H1 (cell line): ENCODE measurements around the gene DAG1. TPM values are rescaled to one million over a fixed set of nuclear protein-coding genes. Genes with fewer than 3 reads are reported as not detected.

ENCODE experiments used
- CTCF ChIA-PET: fragments of 300-600 bp; sonication (Branson Sonifier 250); formaldehyde crosslinking; loops from one replicate; lab custom pipeline; 2021; ENCODE audit not compliant: partially characterized antibody; lab: Charles Lee
- POLR2A ChIA-PET: fragments of 300-600 bp; sonication (Branson Sonifier 250); formaldehyde crosslinking; loops from one replicate; lab custom pipeline; 2021; ENCODE audit warnings: inconsistent platforms; ENCODE audit not compliant: partially characterized antibody; lab: Charles Lee
- DNase-seq, 2 experiments: peaks; one replicate each; pipeline versions ENCODE4 v3.0.0 to v3.0.0-alpha.2; 2010 to 2022; ENCODE audit warnings: low spot score in 2 of 2, low read depth in 1 of 2, mixed read lengths in 1 of 2
- FAIRE-seq: peaks from 2 replicates; lab custom pipeline; 2011; peaks lifted over from hg19 to GRCh38; lab: Jason Lieb, UNC
- H2AFZ ChIP-seq: 2 replicates; pipeline ENCODE4 v1.8.1; 2012; ENCODE audit warnings: low read length, inconsistent platforms
- H2AK5ac ChIP-seq: 2 replicates; pipeline ENCODE4 v1.6.1; 2013; ENCODE audit warnings: low read depth, low read length
- H2BK120ac ChIP-seq: replicated peaks from 2 replicates; pipeline ENCODE3; 2013; ENCODE audit warnings: low read depth, low read length, inconsistent platforms
- H2BK12ac ChIP-seq: 2 replicates; pipeline ENCODE4 v1.6.1; 2013; ENCODE audit warnings: low read depth, low read length
- H2BK15ac ChIP-seq: 2 replicates; pipeline ENCODE4 v1.6.1; 2013; ENCODE audit warnings: low read length
- H2BK20ac ChIP-seq: 2 replicates; pipeline ENCODE4 v1.6.1; 2013; ENCODE audit warnings: low read length
- H2BK5ac ChIP-seq: 2 replicates; pipeline ENCODE4 v1.6.1; 2013; ENCODE audit warnings: low read depth, low read length
- H3K14ac ChIP-seq: 2 replicates; pipeline ENCODE4 v1.6.1; 2013; ENCODE audit warnings: inconsistent platforms; ENCODE audit not compliant: insufficient read length
- H3K18ac ChIP-seq: 2 replicates; pipeline ENCODE4 v1.6.1; 2013; ENCODE audit warnings: low read length; ENCODE audit errors: extremely low read depth
- H3K23ac ChIP-seq: 2 replicates; pipeline ENCODE4 v1.6.1; 2013; ENCODE audit warnings: inconsistent platforms; ENCODE audit not compliant: insufficient read length
- H3K23me2 ChIP-seq: 2 replicates; pipeline ENCODE4 v1.6.1; 2013; ENCODE audit warnings: low read depth, low read length
- H3K27ac ChIP-seq: 2 replicates; pipeline ENCODE4 v1.6.1; 2011; ENCODE audit warnings: low read depth, low read length, inconsistent platforms
- H3K27me3 ChIP-seq, 4 experiments: replicated peaks in 1 of 4; 1 replicate in 1 of 4; 2 replicates in 3 of 4; pipeline versions ENCODE4 v1.6.1 to v1.8.1; 2011 to 2013; ENCODE audit warnings: low read length in 3 of 4, mild to moderate bottlenecking in 3 of 4, inconsistent platforms in 2 of 4, mixed read lengths in 2 of 4, moderate library complexity in 1 of 4; ENCODE audit not compliant: control insufficient read depth in 3 of 4, insufficient read depth in 3 of 4; ENCODE audit errors: extremely low read depth in 1 of 4
- H3K36me3 ChIP-seq, 4 experiments: 2 replicates each; pipeline versions ENCODE4 v1.6.1 to v1.8.1; 2011 to 2013; ENCODE audit warnings: mild to moderate bottlenecking in 4 of 4, low read length in 3 of 4, moderate library complexity in 2 of 4, control low read depth in 1 of 4, inconsistent platforms in 1 of 4; ENCODE audit not compliant: insufficient read depth in 4 of 4, control insufficient read depth in 2 of 4
- H3K4ac ChIP-seq: replicated peaks from 2 replicates; pipeline ENCODE3; 2013; ENCODE audit warnings: low read length, low read depth, mixed read lengths, inconsistent platforms; ENCODE audit not compliant: insufficient read length
- H3K4me1 ChIP-seq, 4 experiments: replicated peaks in 1 of 4; 1 replicate in 1 of 4; 2 replicates in 3 of 4; pipeline versions ENCODE4 v1.6.1 to v1.8.1; 2011 to 2013; ENCODE audit warnings: low read length in 3 of 4, inconsistent platforms in 2 of 4, mixed read lengths in 1 of 4; ENCODE audit not compliant: insufficient read depth in 4 of 4, control insufficient read depth in 3 of 4
- H3K4me2 ChIP-seq, 2 experiments: 2 replicates each; pipeline versions ENCODE4 v1.6.1 to v1.8.1; 2011 to 2013; ENCODE audit warnings: low read depth in 2 of 2, low read length in 2 of 2, control low read depth in 1 of 2, inconsistent platforms in 1 of 2, mild to moderate bottlenecking in 1 of 2; ENCODE audit not compliant: insufficient read depth in 1 of 2
- H3K4me3 ChIP-seq, 4 experiments: fragments of 200-600, 300-600 bp in 1 of 4; sonication (generic), shearing (Covaris generic), sonication (Bioruptor Twin) in 1 of 4; 2 replicates each; pipeline versions ENCODE4 v1.5.1 to v1.8.1; 2011 to 2016; ENCODE audit warnings: low read length in 4 of 4, low read depth in 3 of 4, control low read depth in 2 of 4, inconsistent platforms in 2 of 4, mild to moderate bottlenecking in 2 of 4, mixed read lengths in 1 of 4, moderate library complexity in 1 of 4; ENCODE audit not compliant: insufficient read depth in 2 of 4; ENCODE audit errors: extremely low read depth in 1 of 4
- H3K56ac ChIP-seq: replicated peaks from 2 replicates; pipeline ENCODE3; 2013; ENCODE audit warnings: low read depth, mild to moderate bottlenecking, mixed read lengths, low read length, inconsistent platforms; ENCODE audit not compliant: insufficient read length
- H3K79me1 ChIP-seq: 2 replicates; pipeline ENCODE4 v1.6.1; 2013; ENCODE audit warnings: low read depth, low read length, control low read depth
- H3K79me2 ChIP-seq, 2 experiments: 2 replicates each; pipeline versions ENCODE4 v1.6.1 to v1.8.1; 2012 to 2013; ENCODE audit warnings: low read length in 2 of 2, mild to moderate bottlenecking in 2 of 2, inconsistent platforms in 1 of 2; ENCODE audit not compliant: insufficient read depth in 2 of 2, control insufficient read depth in 1 of 2
- H3K9ac ChIP-seq, 4 experiments: replicated peaks in 1 of 4; 1 replicate in 1 of 4; 2 replicates in 3 of 4; pipeline versions ENCODE4 v1.6.1 to v1.8.1; 2011 to 2013; ENCODE audit warnings: low read depth in 3 of 4, low read length in 3 of 4, control low read depth in 2 of 4, mild to moderate bottlenecking in 2 of 4, moderate library complexity in 2 of 4, inconsistent platforms in 1 of 4; ENCODE audit errors: extremely low read depth in 1 of 4
- H3K9me3 ChIP-seq, 2 experiments: 2 replicates each; pipeline versions ENCODE4 v1.6.1 to v1.8.1; 2012 to 2013; ENCODE audit warnings: mild to moderate bottlenecking in 2 of 2, moderate library complexity in 2 of 2, control low read depth in 1 of 2, inconsistent platforms in 1 of 2, low read depth in 1 of 2, low read length in 1 of 2, mixed read lengths in 1 of 2; ENCODE audit not compliant: insufficient read depth in 2 of 2
- H4K20me1 ChIP-seq, 2 experiments: replicated peaks in 1 of 2; 2 replicates each; pipeline versions ENCODE3 to v1.8.1; 2011 to 2013; ENCODE audit warnings: inconsistent platforms in 2 of 2, low read length in 2 of 2, mild to moderate bottlenecking in 1 of 2; ENCODE audit not compliant: insufficient read depth in 2 of 2, control insufficient read depth in 1 of 2
- H4K5ac ChIP-seq: 2 replicates; pipeline ENCODE4 v1.6.1; 2013; ENCODE audit warnings: low read length, low read depth, mixed read lengths, inconsistent platforms; ENCODE audit not compliant: insufficient read length
- H4K8ac ChIP-seq: 2 replicates; pipeline ENCODE4 v1.8.0; 2013; ENCODE audit warnings: mild to moderate bottlenecking, moderate library complexity, low read length, inconsistent platforms; ENCODE audit not compliant: insufficient read depth; ENCODE audit errors: extremely low read depth
- H4K91ac ChIP-seq: replicated peaks from 2 replicates; pipeline ENCODE3; 2013; ENCODE audit warnings: low read length, mixed read lengths, inconsistent platforms; ENCODE audit not compliant: insufficient read length
- BCL11A ChIP-seq, 2 experiments: IDR thresholded peaks; one replicate each; pipeline ENCODE4 v1.6.1; 2011; ENCODE audit warnings: low read depth in 2 of 2, low read length in 2 of 2, mild to moderate bottlenecking in 2 of 2
- GTF2F1 ChIP-seq: IDR thresholded peaks from 2 replicates; pipeline ENCODE4 v1.6.1; 2012; ENCODE audit warnings: low read depth, low read length, improper control_type of control experiment, borderline replicate concordance
- NANOG ChIP-seq: IDR thresholded peaks from 2 replicates; pipeline ENCODE4 v1.6.1; 2011; ENCODE audit warnings: low read length, low read depth, mild to moderate bottlenecking, inconsistent platforms; ENCODE audit not compliant: insufficient read depth, poor library complexity, severe bottlenecking
- PHF8 ChIP-seq: fragments of 200-600 bp; sonication (generic); conservative IDR thresholded peaks from 2 replicates; pipeline ENCODE4 v1.7.1; 2012; ENCODE audit warnings: low read depth, mild to moderate bottlenecking, inconsistent platforms, low read length, moderate library complexity
- SIX5 ChIP-seq: IDR thresholded peaks from 2 replicates; pipeline ENCODE4 v1.6.1; 2011; ENCODE audit warnings: mild to moderate bottlenecking, low read depth, low read length
- TEAD4 ChIP-seq: IDR thresholded peaks from 2 replicates; pipeline ENCODE4 v1.6.1; 2012; ENCODE audit warnings: low read depth, low read length, inconsistent platforms, mixed read lengths
- WGBS, 2 experiments: shearing (Covaris generic) in 1 of 2; methylation state at CpG; one replicate each; pipeline versions ENCODE4 v1.1.6 to v1.1.7; 2013 to 2015; ENCODE audit warnings: low lambda C conversion rate in 2 of 2, mixed read lengths in 2 of 2, inconsistent platforms in 1 of 2, low coverage in 1 of 2, missing lambda C conversion rate in 1 of 2; ENCODE audit not compliant: insufficient replicate concordance in 2 of 2, insufficient coverage in 1 of 2, insufficient read length in 1 of 2; ENCODE audit errors: extremely low coverage in 1 of 2, missing lambda C conversion rate in 1 of 2; 5-methylcytosine and 5-hydroxymethylcytosine counted together
- polyA plus RNA-seq, 7 experiments: library from polyadenylated mRNA; depleted of rRNA in 3 of 7; stranded (reverse) in 5 of 7; unstranded in 2 of 7; fragments of >200 nt in 5 of 7; fragments of 200-250 nt in 2 of 7; gene quantifications; 1 replicate in 5 of 7; 2 replicates in 1 of 7; 4 replicates in 1 of 7; pipeline versions ENCODE4 v1.2.1 to v1.2.3, GENCODE V29; 2011 to 2013; ENCODE audit warnings: missing spikeins in 2 of 7, mixed read lengths in 2 of 7
- total RNA-seq: library from RNA; stranded (reverse); fragmentation: NEBNext Ultra II Directional; extraction: Animal tissue kit (Norgen Biotek cat#: 25700); gene quantifications from 2 replicates; pipeline ENCODE4 v1.2.1, GENCODE V29; 2021

Gene DAG1
- total and polyA plus RNA-seq, 2 of the 8 experiments (the other 6 are each of a cell fraction or from before 2014, with no cell fraction given), result 97.5 to 138 TPM

- Histone ChIP-seq H2BK20ac (no peak overlapping the region), H3K56ac (no peak overlapping the region), H3K4ac (no peak overlapping the region), H3K9ac (no peak overlapping the region), H2BK5ac (no peak overlapping the region), H2BK120ac (no peak overlapping the region), H3K4me3 (no peak overlapping the region), H3K23me2 (0 out of 2 replicates have a peak, but pooled peaks cover 2% of the 10 kb centered on the region), H2AFZ (no peak overlapping the region), H4K8ac (no peak overlapping the region), H3K23ac (no peak overlapping the region), H3K4me2 (no peak overlapping the region), H2BK15ac (no peak overlapping the region), H3K36me3 (no peaks in the 10 kb centered on the region), H3K4me1 (no peaks in the 10 kb centered on the region), H4K20me1 (no peaks in the 10 kb centered on the region), H3K9me3 (no peaks in the 10 kb centered on the region), H3K79me2 (no peaks in the 10 kb centered on the region), H3K14ac (no peak overlapping the region), H3K79me1 (peaks cover 4% of the 10 kb centered on the region; the same call in 1 of the 2 replicates), H3K27ac (no peak overlapping the region), H3K18ac (no peak overlapping the region), H4K91ac (no peak overlapping the region), H2AK5ac (no peak overlapping the region), H2BK12ac (no peak overlapping the region), H3K27me3 (no peaks in the 10 kb centered on the region), H4K5ac (no peak overlapping the region)
- ChIA-PET CTCF (interaction anchor here (0.5 to 10.9 kb wide), 21 partner anchors 11 to 277 kb away, joined by 3 to 101 read pairs (median 4); partner anchors contain the start of gene BSN), POLR2A (interaction anchor here (0.9 to 1.1 kb wide), 3 partner anchors 10 to 108 kb away, joined by 3 read pairs; no protein-coding TSS in a partner anchor)
- 93% methylated on average over 4 of the region's 4 CpGs; no CpG with 5 or more reads in 1 of the 2 experiments for WGBS, 2 experiments
- FAIRE-seq (no peak), DNase-seq (no peak)
- no peak for TF ChIP-seq PHF8
- no peak for TF ChIP-seq GTF2F1
- no peak for TF ChIP-seq SIX5
- no peak for TF ChIP-seq BCL11A (IDR thresholded peaks at IDR 0.05; ENCODE audit: low read depth in 2 of 2, low read length in 2 of 2)
- TF ChIP-seq NANOG, result no peak
- no peak for TF ChIP-seq TEAD4
Measured at GRCh38 chr3:49563766-49564165, 93.7 kb downstream of the DAG1 start.
